H1 (cell line): ENCODE data around the gene FGF14.

ENCODE experiments used
- ATF2 ChIP-seq: IDR thresholded peaks from 2 replicates; pipeline ENCODE4 v1.6.1; 2012; ENCODE audit warnings: low read length, inconsistent platforms
- CBX8 ChIP-seq: fragments of 300-800, 300-1000 bp; sonication (generic); IDR thresholded peaks from 2 replicates; pipeline ENCODE4 v1.7.1; 2016; ENCODE audit warnings: low read depth, low read length, borderline replicate concordance
- CTCF ChIP-seq, 3 experiments: IDR thresholded peaks; 1 replicate in 2 of 3; 2 replicates in 1 of 3; pipeline versions ENCODE4 v1.5.1 to v1.6.1; 2011; ENCODE audit warnings: low read length in 3 of 3, mild to moderate bottlenecking in 3 of 3, inconsistent platforms in 2 of 3, low read depth in 1 of 3, moderate library complexity in 1 of 3; ENCODE audit not compliant: insufficient read depth in 1 of 3; ENCODE audit errors: control extremely low read depth in 1 of 3
- EP300 ChIP-seq, 2 experiments: IDR thresholded peaks; 1 replicate in 1 of 2; 2 replicates in 1 of 2; pipeline ENCODE4 v1.6.1; 2011 to 2012; ENCODE audit warnings: low read depth in 2 of 2, low read length in 2 of 2, mild to moderate bottlenecking in 2 of 2, borderline replicate concordance in 1 of 2, inconsistent platforms in 1 of 2, moderate library complexity in 1 of 2
- JUN ChIP-seq: IDR thresholded peaks from 2 replicates; pipeline ENCODE4 v1.6.1; 2011; ENCODE audit warnings: low read depth, mild to moderate bottlenecking, improper control_type of control experiment, low read length
- JUND ChIP-seq: IDR thresholded peaks from 2 replicates; pipeline ENCODE4 v1.6.1; 2011; ENCODE audit warnings: mild to moderate bottlenecking, improper control_type of control experiment, low read length
- RAD21 ChIP-seq, 2 experiments: IDR thresholded peaks in 1 of 2; conservative IDR thresholded peaks in 1 of 2; 2 replicates each; pipeline ENCODE4 v1.6.1; 2011; ENCODE audit warnings: low read depth in 2 of 2, low read length in 2 of 2, improper control_type of control experiment in 1 of 2, inconsistent platforms in 1 of 2, mild to moderate bottlenecking in 1 of 2, moderate library complexity in 1 of 2
- RFX5 ChIP-seq: IDR thresholded peaks from 2 replicates; pipeline ENCODE4 v1.6.1; 2011; ENCODE audit warnings: low read depth, low read length, improper control_type of control experiment, borderline replicate concordance
- RXRA ChIP-seq: IDR thresholded peaks from 2 replicates; pipeline ENCODE4 v1.6.1; 2011; ENCODE audit warnings: low read depth, mild to moderate bottlenecking, low read length, moderate library complexity; ENCODE audit not compliant: insufficient read depth

- TF ChIP-seq JUN (no peak), CTCF (IDR thresholded peaks at IDR 0.05; ENCODE audit: control extremely low read depth in 1 of 3, insufficient read depth in 1 of 3, low read depth in 1 of 3, low read length in 3 of 3) (no peak), ATF2 (no peak), RAD21 (IDR thresholded peaks at IDR 0.05 in 1 of 2, conservative IDR thresholded peaks at IDR 0.05 in 1 of 2; ENCODE audit: low read depth in 2 of 2, low read length in 2 of 2) (no peak), JUND (no peak), CBX8 (no peak), EP300 (IDR thresholded peaks at IDR 0.05; ENCODE audit: borderline replicate concordance in 1 of 2, low read depth in 2 of 2, low read length in 2 of 2) (no peak), RXRA (no peak), RFX5 (no peak)
Observed at GRCh38 chr13:102298051-102298450, 103.8 kb downstream of the FGF14 start.
